Measurements from ENCODE around the gene NHLRC1. TPM values are rescaled to one million over a fixed set of nuclear protein-coding genes. Genes with fewer than 3 reads are reported as not detected.

Gene NHLRC1
- total and polyA plus RNA-seq, 9 of the 15 experiments (the other 6 are each of a cell fraction or from before 2014, with no cell fraction given): not detected

- TF ChIP-seq BHLHE40 (IDR thresholded peaks at IDR 0.05; ENCODE audit: low read length): no peak
- TF ChIP-seq ZNF282 (CRISPR knock-in tag; IDR thresholded peaks at IDR 0.05): no peak
- no peak for TF ChIP-seq ZBTB49 (CRISPR knock-in tag; IDR thresholded peaks at IDR 0.05; ENCODE audit: borderline replicate concordance)
- TF ChIP-seq TAF1 (IDR thresholded peaks at IDR 0.05; ENCODE audit: control insufficient read depth, extremely low read depth, insufficient read depth, low read length, severe bottlenecking): no peak
- no peak for TF ChIP-seq ZNF586 (CRISPR knock-in tag; conservative IDR thresholded peaks at IDR 0.05)
- no peak for TF ChIP-seq DDX20 (tag; IDR thresholded peaks at IDR 0.05; ENCODE audit: low read depth)
- TF ChIP-seq PHTF2 (CRISPR knock-in tag; IDR thresholded peaks at IDR 0.05): no peak
- no peak for TF ChIP-seq CBFB (CRISPR knock-in tag; IDR thresholded peaks at IDR 0.05)
- TF ChIP-seq HNRNPLL (IDR thresholded peaks at IDR 0.05; ENCODE audit: low read depth, low read length, poor library complexity, severe bottlenecking): no peak
Measured at GRCh38 chr6:18099511-18099910, 23.0 kb downstream of the NHLRC1 start (continued).

GRCh38 chr6:18096423-18096822, 26.1 kb downstream of the NHLRC1 start:
- intact Hi-C loops (cut with micrococcal nuclease): no loop called here
- ChIA-PET CTCF (ENCODE audit: low intra/inter-chr PET ratio) (no interaction called here), POLR2A (no interaction called here)
- TF ChIP-seq ZBTB40 (IDR thresholded peaks at IDR 0.05) (peak; percentile 91), ZBTB40 (CRISPR knock-in tag; IDR thresholded peaks at IDR 0.05) (peak; percentile 88)

More at GRCh38 chr6:18096423-18096822, 26.1 kb downstream of the NHLRC1 start:
- in situ Hi-C loops (cut with MboI): no loop called here
- Histone ChIP-seq H3K9me1 (ENCODE audit: control insufficient read depth, insufficient read depth, low read length) (no peaks in the 10 kb centered on the region), H3K9ac (ENCODE audit: insufficient read depth in 1 of 2, low read depth in 2 of 2, low read length in 2 of 2) (no peak overlapping the region), H3K4me1 (replicated peaks in 1 of 2; ENCODE audit: control insufficient read depth in 2 of 2, insufficient read depth in 2 of 2, low read length in 2 of 2) (no peaks in the 10 kb centered on the region; a peak in 1 of 5 replicates), H4K20me1 (replicated peaks; ENCODE audit: control insufficient read depth, insufficient read depth, low read length) (no peaks in the 10 kb centered on the region), H3K9me3 (replicated peaks; ENCODE audit: control insufficient read depth, insufficient read depth, low read depth, low read length) (peaks cover 3% of the 10 kb centered on the region), H3K27ac (ENCODE audit: extremely low read depth, low read depth, low read length) (no peak overlapping the region), H3K4me2 (ENCODE audit: insufficient read depth, low read length) (no peak overlapping the region), H3K4me3 (no peak overlapping the region), H3K79me2 (ENCODE audit: control insufficient read depth, insufficient read depth, low read length) (no peaks in the 10 kb centered on the region), H3K36me3 (ENCODE audit: control insufficient read depth, insufficient read depth, low read length) (no peaks in the 10 kb centered on the region), H2AFZ (ENCODE audit: low read depth, low read length) (peak overlapping the region; percentile 51), H3K27me3 (ENCODE audit: control insufficient read depth in 2 of 2, insufficient read depth in 2 of 2, low read length in 2 of 2) (no peaks in the 10 kb centered on the region)
- WGBS (ENCODE audit: insufficient coverage, low coverage, missing lambda C conversion rate): 36% methylated on average over 3 of the region's 3 CpGs
- DNase-seq (ENCODE audit: extremely low read depth in 1 of 4, low spot score in 3 of 4): no peak
- no TSS peak for BruUV-seq (replicated peaks)
- no peak for FAIRE-seq
- ATAC-seq: no peak

All from K562 (cell line).